A204.1 (cell line): Measurements from ENCODE around the gene INO80.

Experiments
- FAIRE-seq: peaks from 2 replicates; lab custom pipeline; 2012; peaks lifted over from hg19 to GRCh38; lab: Jason Lieb, UNC

The INO80 gene

DNA sequence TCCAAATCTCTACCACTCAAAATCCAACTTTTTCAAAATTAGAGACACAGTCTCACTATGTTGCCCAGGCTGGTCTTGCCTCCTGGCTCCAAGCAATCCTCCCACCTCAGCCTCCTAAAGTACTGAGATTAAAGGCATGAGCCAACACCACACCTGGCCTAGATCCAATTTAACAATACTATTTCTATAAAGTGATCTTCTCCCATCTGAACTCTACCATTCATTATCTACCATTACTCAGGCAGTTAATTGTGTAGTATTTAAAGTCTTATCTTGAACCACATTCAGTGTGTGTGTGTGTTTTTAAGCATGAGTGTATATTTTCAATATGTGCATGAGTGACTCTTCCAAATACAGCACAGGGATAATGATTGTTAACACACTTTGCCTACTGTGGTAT lies 77.0 kb downstream of the INO80 start:
- no peak for FAIRE-seq

GRCh38 chr15:41032079-41032328 lies 84.1 kb downstream of the INO80 start:
- FAIRE-seq: no peak

GRCh38 chr15:41031232-41032078 lies 84.6 kb downstream of the INO80 start:
- FAIRE-seq: no peak

- FAIRE-seq: no peak
Observed at GRCh38 chr15:41028853-41029252, 87.2 kb downstream of the INO80 start.

DNA sequence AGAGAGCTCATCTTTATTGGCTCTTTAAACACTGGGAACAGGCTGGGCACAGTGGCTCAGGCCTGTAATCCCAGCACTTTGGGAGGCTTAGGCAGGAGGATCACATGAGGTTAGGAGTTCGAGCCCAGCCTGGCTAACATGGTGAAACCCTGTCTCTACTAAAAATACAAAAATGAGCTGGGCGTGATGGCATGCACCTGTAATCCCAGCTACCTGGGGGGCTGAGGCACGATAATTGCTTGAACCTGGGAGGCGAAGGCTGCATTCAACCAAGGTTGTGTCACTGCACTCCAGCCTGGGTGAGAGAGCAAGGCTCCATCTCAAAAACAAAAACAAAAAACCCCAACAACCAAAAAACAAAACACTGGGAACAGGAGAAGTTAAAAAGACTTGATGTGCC lies 90.7 kb downstream of the INO80 start:
- FAIRE-seq: no peak

DNA sequence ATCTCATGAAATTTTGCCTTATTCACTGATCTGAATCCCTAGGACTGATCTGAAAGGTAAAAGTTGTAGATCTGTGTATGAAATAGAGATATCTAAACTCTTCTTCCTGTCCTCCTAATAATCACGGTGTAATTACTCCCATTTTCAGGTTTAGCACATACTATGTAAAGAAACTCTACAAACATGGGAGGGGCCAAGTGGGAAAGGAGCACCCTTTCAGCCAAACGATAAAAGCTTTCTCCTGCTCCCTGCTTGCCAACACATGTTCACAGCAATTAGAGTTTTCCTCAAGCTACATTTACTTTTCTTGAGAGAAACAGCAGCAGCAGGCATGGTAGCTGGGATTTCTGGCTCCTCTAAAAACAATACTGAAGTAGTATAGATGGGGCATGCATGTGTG lies 91.2 kb downstream of the INO80 start:
- no peak for FAIRE-seq

GRCh38 chr15:41024131-41024530 lies 91.9 kb downstream of the INO80 start:
- no peak for FAIRE-seq

GRCh38 chr15:41022487-41023090 lies 93.5 kb downstream of the INO80 start:
- no peak for FAIRE-seq

- FAIRE-seq: no peak
Observed at GRCh38 chr15:41020829-41021228, 95.3 kb downstream of the INO80 start.

DNA sequence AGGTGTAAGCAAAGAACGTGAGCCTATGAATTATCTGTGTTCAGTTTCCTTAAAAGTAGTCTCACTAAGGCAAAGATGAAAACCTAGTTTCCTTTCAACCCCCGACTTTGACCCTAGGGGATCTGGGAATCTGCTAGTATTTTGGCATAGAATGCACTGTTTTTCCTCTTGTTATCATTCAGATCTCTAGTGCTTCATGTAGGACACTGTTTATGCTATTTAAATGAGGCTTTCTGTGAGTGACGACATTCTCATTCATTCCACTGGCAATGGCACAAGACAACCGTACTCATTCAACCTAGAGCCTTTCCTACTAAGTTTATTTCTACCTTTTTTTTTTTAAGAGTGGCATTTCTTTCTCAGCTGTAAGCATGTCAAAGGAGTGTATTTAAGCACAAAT lies 95.8 kb downstream of the INO80 start:
- FAIRE-seq: no peak

DNA sequence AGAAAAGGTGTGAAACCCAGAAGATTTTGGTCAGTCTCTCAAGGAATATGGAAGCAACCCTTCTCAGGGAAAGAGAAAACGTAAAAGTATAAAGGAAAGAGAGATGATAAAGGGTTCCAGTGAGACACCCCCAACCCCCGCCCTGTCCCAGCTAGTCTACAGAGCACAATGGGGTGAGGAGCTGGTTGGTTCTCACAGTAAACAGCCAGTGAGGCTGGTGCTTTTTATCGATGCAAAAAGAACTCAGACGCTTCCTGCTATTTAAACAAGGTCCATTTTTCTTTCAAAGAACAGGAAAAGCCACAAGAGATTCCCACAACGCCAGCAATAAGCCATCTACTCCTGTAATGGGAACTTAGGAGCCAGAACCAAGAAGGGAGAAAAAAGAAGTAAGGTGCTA lies 96.9 kb downstream of the INO80 start:
- no peak for FAIRE-seq

GRCh38 chr15:41018534-41018933 lies 97.5 kb downstream of the INO80 start:
- no peak for FAIRE-seq

- no peak for FAIRE-seq
Observed at GRCh38 chr15:41017066-41017735, 98.9 kb downstream of the INO80 start.

DNA sequence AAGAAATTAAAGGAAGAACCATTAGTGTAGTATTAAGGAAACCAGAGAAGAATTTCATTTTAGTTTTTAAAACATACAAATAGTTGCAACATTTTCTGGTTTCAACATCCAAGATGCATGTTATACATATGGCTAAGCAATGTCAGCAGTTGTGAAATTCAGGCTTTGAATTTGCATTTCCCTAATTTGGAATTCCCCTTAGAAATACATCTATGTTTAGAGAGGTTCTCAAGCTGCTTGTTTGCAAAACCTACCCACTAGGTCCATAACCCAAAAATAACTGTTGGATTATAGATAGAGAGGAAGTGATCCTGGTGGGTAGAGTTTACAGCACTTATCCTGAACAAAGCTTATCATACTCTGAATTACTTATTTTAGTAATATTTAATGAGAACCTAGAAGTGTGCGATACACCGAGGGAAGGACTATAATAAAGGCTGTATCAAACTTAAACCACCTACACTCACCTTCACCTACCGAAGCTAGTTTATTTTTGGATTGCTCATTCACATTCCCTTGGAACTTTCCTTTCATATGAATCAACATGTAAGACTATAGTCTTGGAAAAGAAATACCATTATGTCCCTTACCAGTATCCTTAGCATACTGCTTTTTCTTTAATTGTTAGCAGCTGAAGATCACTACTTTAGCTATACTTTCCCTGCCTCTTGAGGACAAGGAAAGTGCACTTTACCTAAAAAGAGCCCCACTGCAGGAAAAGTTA lies 102.2 kb downstream of the INO80 start:
- FAIRE-seq: no peak

DNA sequence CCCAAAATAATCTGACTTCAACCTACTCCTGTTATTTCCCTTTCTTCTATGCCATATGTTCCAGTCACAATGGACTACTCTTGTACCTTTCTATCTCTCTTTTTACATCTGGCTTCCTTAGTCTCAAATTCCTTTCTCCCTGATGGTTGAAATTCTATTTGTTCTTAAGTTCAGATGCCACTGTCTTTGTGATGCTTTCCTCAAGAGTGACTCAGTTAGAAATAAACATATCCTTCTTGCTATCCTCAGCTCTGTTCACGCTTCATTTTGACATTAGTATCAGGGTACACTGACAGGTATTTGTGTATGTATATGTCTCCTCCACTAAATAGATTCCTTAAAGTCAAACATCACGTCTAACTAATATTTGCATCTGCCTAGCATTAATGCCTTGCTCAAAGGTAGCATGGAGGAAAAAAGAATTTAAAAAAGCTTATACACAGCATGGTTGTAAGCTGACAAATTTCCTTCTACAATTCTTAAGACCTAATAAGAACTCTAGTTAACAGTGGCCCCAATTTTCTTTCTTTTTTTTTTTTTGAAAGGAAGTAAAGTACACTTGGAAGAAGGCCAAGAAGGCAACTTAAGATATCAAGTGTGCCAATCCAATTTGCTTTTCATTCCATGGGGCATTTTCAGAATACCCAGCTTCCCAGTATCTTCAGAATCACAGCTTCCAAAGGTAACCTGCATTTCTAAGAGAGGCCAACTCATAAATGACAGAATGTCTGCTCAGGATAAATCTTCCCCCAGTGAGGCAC lies 104.8 kb downstream of the INO80 start:
- no peak for FAIRE-seq

- no peak for FAIRE-seq
Observed at GRCh38 chr15:41010345-41010744, 105.7 kb downstream of the INO80 start.

DNA sequence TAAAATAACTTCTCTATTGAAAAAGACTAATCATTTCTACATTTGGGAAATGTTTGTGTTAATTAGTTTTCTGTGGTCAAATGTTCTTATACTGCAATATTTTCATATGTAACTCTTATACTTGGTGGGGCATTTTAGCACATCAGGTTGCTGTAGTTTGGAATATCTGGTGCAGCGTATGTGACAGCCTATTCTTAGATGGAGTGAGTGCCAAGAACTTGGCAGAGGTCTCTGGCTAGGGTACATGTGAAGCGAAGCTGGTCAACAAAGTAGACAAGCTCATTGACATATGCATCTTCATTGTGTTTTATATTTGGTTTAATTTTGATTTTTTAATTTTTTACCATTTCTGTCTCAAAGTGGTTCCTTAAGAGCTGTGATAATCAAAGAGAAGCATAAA lies 109.6 kb downstream of the INO80 start:
- FAIRE-seq: no peak

- no peak for FAIRE-seq
Observed at GRCh38 chr15:41004490-41004889, 111.6 kb downstream of the INO80 start.

DNA sequence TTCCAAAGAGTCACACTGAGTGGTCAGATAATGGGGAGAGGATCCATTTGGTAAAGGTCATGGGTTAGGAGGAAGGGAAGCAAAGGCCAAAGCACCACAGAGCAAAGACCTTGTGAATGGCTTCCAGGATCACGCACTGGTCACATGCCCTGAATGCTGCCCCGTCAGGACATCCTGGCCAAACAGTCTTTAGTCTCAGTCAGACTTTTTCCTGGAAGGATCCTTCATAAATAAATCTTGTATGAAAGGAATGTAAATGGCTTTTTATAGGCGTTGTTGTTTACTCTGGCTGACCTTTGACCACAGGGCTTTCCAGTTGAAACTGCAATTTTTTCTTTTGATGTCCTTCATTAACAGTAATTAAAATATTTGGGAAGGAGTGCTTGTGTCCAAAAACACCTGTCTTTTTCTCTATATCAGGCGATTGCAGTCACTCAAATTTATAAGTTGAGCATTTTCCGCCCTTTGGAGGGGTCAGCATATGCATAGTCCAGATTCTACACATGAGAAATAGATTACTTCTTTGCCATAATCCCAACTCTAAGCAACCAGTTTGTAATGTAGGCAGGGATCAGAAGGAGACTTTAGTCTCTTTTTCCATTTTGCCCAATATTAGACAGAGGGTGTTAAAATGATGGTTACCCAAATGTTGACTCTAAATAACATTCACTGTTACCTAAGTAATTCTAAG lies 114.4 kb downstream of the INO80 start:
- FAIRE-seq: no peak

DNA sequence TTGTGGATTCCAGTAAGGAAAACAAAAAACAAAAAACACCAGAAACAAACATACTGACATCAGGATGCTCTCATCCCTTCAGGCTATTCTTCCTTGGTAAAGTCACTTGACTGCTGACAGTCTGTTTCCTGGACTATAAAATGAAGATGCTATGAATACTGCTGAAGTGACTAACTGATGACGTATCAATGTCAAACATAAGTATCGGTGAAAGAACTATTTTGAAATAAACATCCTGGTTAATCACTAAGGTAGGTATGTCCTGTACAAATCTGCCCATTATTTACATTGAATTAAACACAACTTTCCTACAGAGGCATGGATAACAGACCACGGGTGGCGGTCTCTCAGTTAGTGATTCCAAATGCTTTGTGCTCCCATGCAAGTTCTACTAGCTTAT lies 116.9 kb downstream of the INO80 start:
- FAIRE-seq: no peak

- no peak for FAIRE-seq
Observed at GRCh38 chr15:40995656-40996055, 120.4 kb downstream of the INO80 start.

- no peak for FAIRE-seq
Observed at GRCh38 chr15:40992825-40993224, 123.3 kb downstream of the INO80 start.
